ENCODE data around the gene CACFD1. TPM values are rescaled to one million over a fixed set of nuclear protein-coding genes. Genes with fewer than 3 reads are reported as not detected.

CACFD1 gene
- total RNA-seq: 5.4 TPM

- DNase-seq (ENCODE audit: low read depth in 2 of 3, low spot score in 2 of 3): peak; percentile 78 to 94 (median 92)
Measured at GRCh38 chr9:133459476-133460404, at the start of gene CACFD1. Gene CACFD1, plus strand, starts transcription at chr9:133459978. Its CDS starts 89 bp downstream, at chr9:133460067.

- DNase-seq (ENCODE audit: low read depth in 2 of 3, low spot score in 2 of 3): peak in 2 of 3 donors; percentile 30 to 53
Measured at GRCh38 chr9:133415170-133415569, 44.6 kb upstream of the CACFD1 start.

GRCh38 chr9:133417541-133418461 lies 42.0 kb upstream of the CACFD1 start, which contains the start of gene REXO4:
Gene REXO4, minus strand, starts transcription at chr9:133418010. Its CDS starts 166 bp downstream, at chr9:133417844.
- peak; percentile 78 to 86 (median 84) for DNase-seq (ENCODE audit: low read depth in 2 of 3, low spot score in 2 of 3)

GRCh38 chr9:133419005-133419404 lies 40.8 kb upstream of the CACFD1 start:
- no peak for DNase-seq (ENCODE audit: low read depth in 2 of 3, low spot score in 2 of 3)

- DNase-seq (ENCODE audit: low read depth in 2 of 3, low spot score in 2 of 3): peak in 2 of 3 donors; percentile 42 to 45
Measured at GRCh38 chr9:133420392-133420827, 39.4 kb upstream of the CACFD1 start.

- DNase-seq (ENCODE audit: low read depth in 2 of 3, low spot score in 2 of 3): no peak
Measured at GRCh38 chr9:133421615-133422542, 37.9 kb upstream of the CACFD1 start, which contains the start of gene ADAMTS13. Gene ADAMTS13, plus strand, starts transcription at chr9:133422367. Its CDS starts 77 bp downstream, at chr9:133422444.

GRCh38 chr9:133423216-133423615 lies 36.6 kb upstream of the CACFD1 start:
- no peak for DNase-seq (ENCODE audit: low read depth in 2 of 3, low spot score in 2 of 3)

- DNase-seq (ENCODE audit: low read depth in 2 of 3, low spot score in 2 of 3): no peak
Measured at GRCh38 chr9:133424187-133424586, 35.6 kb upstream of the CACFD1 start.

GRCh38 chr9:133425049-133425632 lies 34.6 kb upstream of the CACFD1 start:
- DNase-seq (ENCODE audit: low read depth in 2 of 3, low spot score in 2 of 3): no peak

- no peak for DNase-seq (ENCODE audit: low read depth in 2 of 3, low spot score in 2 of 3)
Measured at GRCh38 chr9:133426011-133426410, 33.8 kb upstream of the CACFD1 start.

GRCh38 chr9:133427658-133428348 lies 32.0 kb upstream of the CACFD1 start:
- DNase-seq (ENCODE audit: low read depth in 2 of 3, low spot score in 2 of 3): no peak

- DNase-seq (ENCODE audit: low read depth in 2 of 3, low spot score in 2 of 3): peak in 1 of 3 donors; percentile 9
Measured at GRCh38 chr9:133428617-133429101, 31.1 kb upstream of the CACFD1 start.

- DNase-seq (ENCODE audit: low read depth in 2 of 3, low spot score in 2 of 3): no peak
Measured at GRCh38 chr9:133429214-133429613, 30.6 kb upstream of the CACFD1 start.

GRCh38 chr9:133429641-133430161 lies 30.1 kb upstream of the CACFD1 start:
- peak in 2 of 3 donors; percentile 44 to 45 for DNase-seq (ENCODE audit: low read depth in 2 of 3, low spot score in 2 of 3)

- no peak for DNase-seq (ENCODE audit: low read depth in 2 of 3, low spot score in 2 of 3)
Measured at GRCh38 chr9:133430244-133430643, 29.5 kb upstream of the CACFD1 start.

- DNase-seq (ENCODE audit: low read depth in 2 of 3, low spot score in 2 of 3): no peak
Measured at GRCh38 chr9:133433351-133433843, 26.4 kb upstream of the CACFD1 start.

GRCh38 chr9:133436681-133437080 lies 23.1 kb upstream of the CACFD1 start:
- no peak for DNase-seq (ENCODE audit: low read depth in 2 of 3, low spot score in 2 of 3)

All from hematopoietic multipotent progenitor cell (in vitro differentiated cells).